GM19324 (cell line): ENCODE results near the gene FOSB.
"Not testable (repeated sequence)": the region's sequence is repeated elsewhere in the genome, so short reads cannot be mapped to it uniquely, and the experiment has no call there.

Experiments used
- ATAC-seq: cut with Tn5 transposase; IDR thresholded peaks from one replicate; pipeline ENCODE4 v1.9.1; 2021; ENCODE audit warnings: mild to moderate bottlenecking, moderate library complexity; ENCODE audit not compliant: unreplicated experiment, low FRiP score

Gene FOSB

GRCh38 chr19:45500918-45501729 lies 33.3 kb downstream of the FOSB start:
- no peak for ATAC-seq

GRCh38 chr19:45501730-45502014 lies 33.9 kb downstream of the FOSB start:
- ATAC-seq: no peak

DNA sequence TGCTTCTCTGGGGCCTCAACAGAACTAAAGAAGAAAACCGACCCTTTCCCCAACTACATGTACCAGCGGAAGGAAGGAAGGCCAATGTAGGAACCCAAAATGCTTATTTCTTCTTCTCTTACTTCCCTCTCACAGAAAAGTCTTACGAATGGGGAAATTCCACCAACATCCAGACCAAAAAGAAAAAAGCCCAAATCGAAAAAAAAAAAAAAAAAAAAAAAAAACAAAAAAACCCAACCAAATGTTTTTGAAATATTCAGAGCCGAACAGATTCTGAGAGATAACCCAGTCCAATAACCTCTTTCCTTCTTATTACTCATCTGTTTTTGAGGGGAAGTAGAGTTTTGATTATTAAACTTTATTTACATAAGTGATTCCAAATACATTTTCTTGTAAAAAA lies 34.3 kb downstream of the FOSB start:
- ATAC-seq: no peak

DNA sequence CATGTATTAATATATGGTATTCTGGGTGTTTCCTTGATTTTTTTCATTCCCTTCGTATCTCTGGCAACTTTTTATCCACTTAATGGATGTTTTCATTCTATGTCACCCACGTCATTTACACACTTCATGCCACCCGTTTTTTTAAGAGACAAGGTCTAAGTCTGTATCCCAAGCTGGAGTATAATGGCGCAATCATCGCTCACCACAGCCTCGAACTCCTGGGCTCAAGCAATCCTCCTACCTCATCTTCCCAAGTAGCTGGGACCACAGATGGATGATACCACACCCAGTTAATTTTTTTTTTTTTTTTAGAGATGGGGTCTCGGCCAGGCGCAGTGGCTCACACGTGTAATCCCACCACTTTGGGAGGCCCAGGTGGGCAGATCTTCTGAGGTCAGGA lies 36.1 kb downstream of the FOSB start:
- ATAC-seq: no peak

DNA sequence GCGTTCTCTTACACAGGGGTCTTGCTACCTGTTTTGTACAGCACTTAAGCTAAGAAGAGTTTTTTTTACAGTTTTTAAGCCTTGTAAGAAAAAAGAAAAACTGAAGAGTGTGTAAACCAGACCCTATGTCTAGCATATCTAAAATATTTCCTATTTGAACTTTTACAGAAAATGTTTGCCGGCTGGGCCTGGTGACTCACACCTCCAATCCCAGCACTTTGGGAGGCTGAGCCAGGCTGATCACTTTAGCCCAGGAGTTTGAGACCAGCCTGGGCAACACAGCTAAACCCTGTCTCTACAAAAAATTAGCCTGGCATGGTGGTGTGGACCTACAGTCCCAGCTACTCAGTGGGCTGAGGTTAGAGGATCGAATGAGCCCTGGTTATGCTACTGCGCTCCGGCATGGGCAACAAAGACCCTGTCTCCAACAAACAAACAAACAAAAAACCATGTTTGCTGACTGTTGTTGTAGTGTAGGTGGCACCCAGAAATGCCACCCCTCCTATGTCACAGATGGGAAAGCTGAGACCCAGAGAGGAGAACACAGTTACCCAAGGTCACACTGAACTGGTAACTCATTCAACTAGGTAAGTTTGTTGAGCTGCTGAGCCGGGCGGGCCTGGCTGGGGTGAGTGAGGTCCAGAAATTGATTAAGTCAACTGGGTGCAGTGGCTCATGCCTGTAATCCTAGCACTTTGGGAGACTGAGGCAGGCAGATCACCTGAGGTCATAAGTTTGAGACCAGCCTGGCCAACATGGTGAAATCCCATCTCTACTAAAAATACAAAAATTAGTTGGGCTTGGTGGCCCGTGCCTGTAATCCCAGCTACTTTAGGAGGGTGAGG lies 37.6 kb downstream of the FOSB start:
- ATAC-seq: no peak

DNA sequence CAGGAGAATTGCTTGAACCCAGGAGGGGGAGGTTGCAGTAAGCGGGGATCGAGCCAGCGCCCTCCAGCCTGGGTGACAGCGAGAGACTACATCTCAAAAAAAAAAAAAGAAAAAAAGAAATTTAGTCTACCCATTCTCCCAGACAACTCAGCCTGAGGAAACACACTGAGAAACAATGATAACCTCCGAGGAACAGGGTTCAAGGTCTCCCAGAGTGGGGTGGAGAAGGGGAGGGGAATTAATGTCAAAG lies 38.1 kb downstream of the FOSB start:
- no peak for ATAC-seq

DNA sequence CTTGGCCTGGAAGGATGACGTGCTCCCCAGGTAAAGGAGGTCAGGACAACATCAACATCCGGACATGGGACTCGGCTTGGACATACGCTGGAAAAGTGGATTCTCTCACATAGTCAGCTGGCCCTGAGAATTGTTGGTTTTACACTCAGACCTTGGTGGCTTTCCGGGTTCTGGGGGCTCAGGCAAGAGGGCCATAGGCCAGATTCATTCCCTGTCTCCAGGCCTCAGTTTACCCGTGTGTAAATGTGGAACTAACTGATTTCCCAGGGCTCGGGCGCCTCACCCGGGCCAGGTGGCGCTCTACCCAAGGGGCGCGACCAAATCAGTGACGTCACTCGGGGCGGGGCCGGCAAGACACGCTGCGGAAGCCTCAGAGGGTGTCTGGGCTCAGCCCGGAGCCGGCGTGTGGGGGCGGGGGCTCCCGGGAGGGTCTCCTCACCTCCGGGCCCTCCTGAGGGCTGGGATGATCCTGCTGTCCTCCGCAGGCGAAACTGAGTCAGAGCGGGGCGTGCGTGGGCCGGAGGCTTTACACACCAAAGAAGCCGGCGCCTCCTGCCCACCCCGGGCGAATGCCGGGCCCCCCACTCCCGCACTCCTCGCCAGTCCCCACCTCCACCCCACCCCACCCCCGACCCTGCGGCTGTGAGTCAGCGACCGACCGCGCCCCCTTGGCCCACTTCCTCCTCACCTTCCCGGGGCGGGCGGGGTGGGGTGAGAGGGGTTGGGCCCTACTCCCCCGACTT lies 38.6 kb downstream of the FOSB start:
- ATAC-seq: peak; percentile 77

GRCh38 chr19:45506989-45507871 lies 39.4 kb downstream of the FOSB start, which contains the start of gene VASP:
TSS of gene VASP (plus strand) at chr19:45507479. CDS start at chr19:45507772, 293 bp downstream.
- ATAC-seq: peak; percentile 52

DNA sequence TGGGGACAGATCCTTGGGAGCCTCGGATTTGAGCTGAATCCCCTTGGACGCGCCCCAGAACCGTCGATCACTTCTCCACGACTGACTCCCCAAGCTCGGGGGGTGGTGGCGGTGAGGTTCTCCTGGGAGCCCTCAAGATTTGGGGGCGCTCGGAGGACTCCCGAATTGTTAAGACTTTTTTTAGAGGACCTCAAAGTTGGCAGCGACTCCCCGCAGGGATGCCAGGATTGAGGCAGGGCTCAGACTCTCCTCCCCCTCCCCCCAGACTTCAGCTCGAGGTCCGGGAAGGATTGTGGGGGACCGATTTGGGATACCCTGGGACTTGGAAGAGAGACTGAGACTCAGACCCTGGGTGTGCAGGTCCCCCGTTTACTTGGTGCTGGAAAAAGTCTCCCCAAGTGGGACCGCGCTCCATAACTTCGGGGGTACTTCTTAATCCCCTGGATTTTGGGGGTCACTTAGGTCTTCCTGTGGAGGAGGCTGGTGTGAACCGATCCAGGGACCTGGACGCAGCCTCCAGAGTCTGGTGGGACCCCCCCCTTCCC lies 40.1 kb downstream of the FOSB start:
- ATAC-seq: no peak

DNA sequence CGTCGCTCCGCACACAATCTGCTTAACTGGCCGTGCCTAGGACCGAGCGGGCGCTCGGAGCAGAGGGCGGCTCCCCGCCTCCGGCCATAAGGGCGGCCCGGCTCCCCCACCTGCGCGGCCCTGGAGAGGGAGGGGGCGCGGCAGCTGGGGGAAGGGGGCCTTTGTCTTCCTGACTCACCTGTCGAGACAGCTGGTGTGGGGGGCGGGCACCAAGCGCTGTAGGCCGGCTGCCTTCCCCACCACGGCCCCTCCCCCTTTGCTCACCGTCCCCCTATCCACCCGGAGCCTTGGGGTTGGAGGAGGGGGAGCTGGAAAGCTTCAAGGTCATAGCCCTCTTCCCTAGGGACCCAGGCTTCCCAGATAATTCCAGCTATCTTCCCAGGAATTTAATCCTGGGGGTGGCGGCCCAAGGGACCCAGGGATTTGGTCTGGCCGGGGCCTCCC lies 40.6 kb downstream of the FOSB start:
- ATAC-seq: no peak

DNA sequence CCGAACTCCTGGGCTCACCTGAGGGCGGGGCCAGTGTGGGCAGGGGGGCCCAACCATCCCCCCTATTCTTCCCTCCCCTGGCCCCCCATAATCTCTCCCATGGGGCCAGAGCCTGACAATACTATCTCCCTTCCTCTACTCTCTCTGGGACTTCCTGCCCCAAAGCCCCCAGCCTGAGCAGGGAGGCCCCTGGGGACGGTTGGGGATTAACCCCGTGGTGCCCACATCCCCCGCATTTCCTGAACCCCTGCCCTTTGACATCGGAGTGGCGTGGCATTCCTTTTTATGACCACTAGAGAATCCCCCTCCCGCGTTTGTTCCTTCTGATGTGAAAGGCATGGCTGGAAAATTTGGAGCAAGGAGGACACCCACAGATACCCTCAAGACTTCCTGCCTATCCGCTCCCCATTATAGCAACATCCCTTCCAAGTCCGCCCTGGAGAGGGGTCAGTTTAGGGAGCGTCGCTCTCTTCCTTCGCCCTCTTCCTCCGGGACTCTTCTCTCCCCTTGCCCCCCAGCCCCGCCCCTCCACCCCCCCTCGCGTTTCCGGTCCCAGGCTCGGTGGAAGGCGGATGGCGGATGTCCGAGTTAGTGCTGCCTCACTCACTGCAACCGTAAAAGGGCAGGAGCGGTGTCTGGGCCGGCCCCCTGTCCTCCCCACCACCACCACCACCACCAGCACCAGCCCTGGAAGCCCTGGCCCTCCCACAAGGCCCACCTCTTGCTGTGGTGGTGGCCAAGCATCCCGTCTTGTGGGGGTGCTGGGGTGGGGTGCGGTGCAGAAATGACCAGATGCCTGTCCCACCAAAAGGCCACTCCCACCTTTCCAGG lies 41.3 kb downstream of the FOSB start:
- ATAC-seq: no peak

GRCh38 chr19:45509692-45510015 lies 41.9 kb downstream of the FOSB start:
- no peak for ATAC-seq

DNA sequence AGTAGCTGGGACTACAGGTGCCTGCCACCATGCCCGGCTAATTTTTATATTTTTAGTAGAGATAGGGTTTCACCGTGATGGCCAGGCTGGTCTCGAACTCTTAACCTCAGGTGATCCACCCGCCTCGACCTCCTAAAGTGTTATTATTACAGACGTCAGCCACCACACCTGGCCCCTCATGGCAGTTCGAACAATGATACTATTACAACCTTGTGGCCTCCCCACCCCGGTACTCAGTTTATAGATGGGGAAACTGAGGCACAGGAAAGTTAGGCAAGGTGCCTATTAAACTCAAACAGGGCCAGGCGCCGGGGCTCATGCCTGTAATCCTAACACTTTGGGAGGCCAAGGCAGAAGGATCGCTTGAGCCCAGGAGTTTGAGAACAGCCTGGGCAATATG lies 42.6 kb downstream of the FOSB start:
- ATAC-seq: not testable (repeated sequence)

GRCh38 chr19:45511074-45511473 lies 43.3 kb downstream of the FOSB start:
- no peak for ATAC-seq

- ATAC-seq: no peak
These were observed 45.2 kb downstream of the FOSB start for GRCh38 chr19:45512881-45513483.

- ATAC-seq: no peak
These were observed 46.7 kb downstream of the FOSB start for GRCh38 chr19:45514376-45515051.

DNA sequence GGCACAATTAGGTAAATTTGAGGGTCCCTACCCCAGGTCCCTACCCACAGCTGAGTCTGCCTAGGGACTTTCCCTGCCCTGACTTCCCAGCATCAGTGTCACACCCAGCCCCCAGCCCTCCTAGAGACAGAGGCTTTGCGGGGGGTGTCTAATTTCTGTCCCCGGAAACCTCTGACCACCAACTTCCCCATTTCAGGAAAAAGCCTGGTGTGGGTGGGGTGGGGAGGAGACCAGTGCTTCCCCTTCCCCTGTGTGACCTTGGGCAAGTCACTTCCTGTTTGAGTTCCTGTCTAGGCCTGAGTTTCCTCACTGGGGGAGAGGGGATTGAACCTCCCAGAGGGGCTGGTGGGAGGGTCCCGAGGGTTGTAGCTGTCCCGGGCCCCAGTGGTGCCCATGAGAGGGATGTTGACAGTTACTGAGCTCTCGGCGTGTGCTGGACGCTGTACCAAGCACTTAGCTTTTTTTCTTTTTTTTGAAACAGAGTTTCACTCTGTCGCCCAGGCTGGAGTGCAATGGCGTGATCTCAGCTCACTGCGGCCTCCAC lies 47.4 kb downstream of the FOSB start:
- ATAC-seq: no peak

- ATAC-seq: no peak
These were observed 48.1 kb downstream of the FOSB start for GRCh38 chr19:45515807-45516401.
